HG02610 (cell line): ENCODE results near the gene PI3.
"Not testable (repeated sequence)": the region's sequence is repeated elsewhere in the genome, so short reads cannot be mapped to it uniquely, and the experiment has no call there.

ENCODE experiments used
- ATAC-seq: cut with Tn5 transposase; IDR thresholded peaks from one replicate; pipeline ENCODE4 v1.9.1; 2021; ENCODE audit warnings: mild to moderate bottlenecking, moderate library complexity; ENCODE audit not compliant: unreplicated experiment

Gene PI3

GRCh38 chr20:45174434-45175364 is at the start of gene PI3:
Gene PI3, plus strand, starts transcription at chr20:45174902. Its CDS starts 21 bp downstream, at chr20:45174923.
- no peak for ATAC-seq

- no peak for ATAC-seq
These were observed 46.6 kb upstream of the PI3 start for GRCh38 chr20:45128099-45128498.

GRCh38 chr20:45136911-45137310 is 37.8 kb upstream of the PI3 start:
- no peak for ATAC-seq

- ATAC-seq: no peak
These were observed 36.0 kb upstream of the PI3 start for GRCh38 chr20:45138561-45139300.

GRCh38 chr20:45139733-45140375 is 34.8 kb upstream of the PI3 start:
- not testable (repeated sequence) for ATAC-seq

- no peak for ATAC-seq
These were observed 33.9 kb upstream of the PI3 start for GRCh38 chr20:45140836-45141235.

GRCh38 chr20:45149062-45149461 is 25.6 kb upstream of the PI3 start:
- no peak for ATAC-seq

GRCh38 chr20:45152405-45152804 is 22.3 kb upstream of the PI3 start:
- ATAC-seq: no peak

- no peak for ATAC-seq
These were observed 21.6 kb upstream of the PI3 start for GRCh38 chr20:45153147-45153546.

GRCh38 chr20:45153752-45154151 is 20.9 kb upstream of the PI3 start:
- ATAC-seq: no peak

- ATAC-seq: no peak
These were observed 20.5 kb upstream of the PI3 start for GRCh38 chr20:45154183-45154582.

- ATAC-seq: not testable (repeated sequence)
These were observed 19.9 kb upstream of the PI3 start for GRCh38 chr20:45154794-45155193.

- no peak for ATAC-seq
These were observed 18.0 kb upstream of the PI3 start for GRCh38 chr20:45156713-45157112.

- no peak for ATAC-seq
These were observed 16.7 kb upstream of the PI3 start for GRCh38 chr20:45157962-45158361.

GRCh38 chr20:45163083-45163803 is 11.5 kb upstream of the PI3 start:
- no peak for ATAC-seq

GRCh38 chr20:45164906-45165305 is 9.8 kb upstream of the PI3 start:
- no peak for ATAC-seq

GRCh38 chr20:45173522-45173921 is 1.2 kb upstream of the PI3 start:
- ATAC-seq: no peak

- no peak for ATAC-seq
These were observed 2.0 kb downstream of the PI3 start for GRCh38 chr20:45176526-45177267.

- no peak for ATAC-seq
These were observed 4.5 kb downstream of the PI3 start for GRCh38 chr20:45179166-45179565.

- no peak for ATAC-seq
These were observed 6.9 kb downstream of the PI3 start for GRCh38 chr20:45181639-45182038.
